GM12801 (cell line): ENCODE measurements around the gene OSBPL5.

Source experiments
- TF ChIP-seq, protein P1 (sequence below): IDR thresholded peaks from one replicate; pipeline ENCODE4 v1.5.1; 2011; ENCODE audit warnings: control low read depth; ENCODE audit not compliant: insufficient read length; ENCODE audit errors: extremely low read depth

OSBPL5 gene

GRCh38 chr11:3206156-3206921 lies 41.2 kb upstream of the OSBPL5 start:
- TF ChIP-seq, protein P1, sequence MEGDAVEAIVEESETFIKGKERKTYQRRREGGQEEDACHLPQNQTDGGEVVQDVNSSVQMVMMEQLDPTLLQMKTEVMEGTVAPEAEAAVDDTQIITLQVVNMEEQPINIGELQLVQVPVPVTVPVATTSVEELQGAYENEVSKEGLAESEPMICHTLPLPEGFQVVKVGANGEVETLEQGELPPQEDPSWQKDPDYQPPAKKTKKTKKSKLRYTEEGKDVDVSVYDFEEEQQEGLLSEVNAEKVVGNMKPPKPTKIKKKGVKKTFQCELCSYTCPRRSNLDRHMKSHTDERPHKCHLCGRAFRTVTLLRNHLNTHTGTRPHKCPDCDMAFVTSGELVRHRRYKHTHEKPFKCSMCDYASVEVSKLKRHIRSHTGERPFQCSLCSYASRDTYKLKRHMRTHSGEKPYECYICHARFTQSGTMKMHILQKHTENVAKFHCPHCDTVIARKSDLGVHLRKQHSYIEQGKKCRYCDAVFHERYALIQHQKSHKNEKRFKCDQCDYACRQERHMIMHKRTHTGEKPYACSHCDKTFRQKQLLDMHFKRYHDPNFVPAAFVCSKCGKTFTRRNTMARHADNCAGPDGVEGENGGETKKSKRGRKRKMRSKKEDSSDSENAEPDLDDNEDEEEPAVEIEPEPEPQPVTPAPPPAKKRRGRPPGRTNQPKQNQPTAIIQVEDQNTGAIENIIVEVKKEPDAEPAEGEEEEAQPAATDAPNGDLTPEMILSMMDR: no peak

- TF ChIP-seq, protein P1: no peak
Observed at GRCh38 chr11:3205261-3206155, 40.4 kb upstream of the OSBPL5 start.

- TF ChIP-seq, protein P1: no peak
Observed at GRCh38 chr11:3204141-3205015, 39.3 kb upstream of the OSBPL5 start.

- TF ChIP-seq, protein P1: no peak
Observed at GRCh38 chr11:3203221-3204043, 38.3 kb upstream of the OSBPL5 start.

- TF ChIP-seq, protein P1: no peak
Observed at GRCh38 chr11:3202759-3203158, 37.6 kb upstream of the OSBPL5 start.

- TF ChIP-seq, protein P1: no peak
Observed at GRCh38 chr11:3202305-3202704, 37.2 kb upstream of the OSBPL5 start.
